Activated CD4-positive, alpha-beta T cell treated with anti-CD3 and anti-CD28 coated beads, Interleukin-2, amount 50 U/mL, for 48 hours (primary cell): ENCODE results near the gene TPD52L1.
"Not testable (repeated sequence)": the region's sequence is repeated elsewhere in the genome, so short reads cannot be mapped to it uniquely, and the experiment has no call there.

Source experiments
- DNase-seq, 2 experiments: peaks; one replicate each; pipeline ENCODE4 v3.0.0-alpha.2; 2020

The TPD52L1 gene, protein sequence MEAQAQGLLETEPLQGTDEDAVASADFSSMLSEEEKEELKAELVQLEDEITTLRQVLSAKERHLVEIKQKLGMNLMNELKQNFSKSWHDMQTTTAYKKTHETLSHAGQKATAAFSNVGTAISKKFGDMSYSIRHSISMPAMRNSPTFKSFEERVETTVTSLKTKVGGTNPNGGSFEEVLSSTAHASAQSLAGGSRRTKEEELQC

DNA sequence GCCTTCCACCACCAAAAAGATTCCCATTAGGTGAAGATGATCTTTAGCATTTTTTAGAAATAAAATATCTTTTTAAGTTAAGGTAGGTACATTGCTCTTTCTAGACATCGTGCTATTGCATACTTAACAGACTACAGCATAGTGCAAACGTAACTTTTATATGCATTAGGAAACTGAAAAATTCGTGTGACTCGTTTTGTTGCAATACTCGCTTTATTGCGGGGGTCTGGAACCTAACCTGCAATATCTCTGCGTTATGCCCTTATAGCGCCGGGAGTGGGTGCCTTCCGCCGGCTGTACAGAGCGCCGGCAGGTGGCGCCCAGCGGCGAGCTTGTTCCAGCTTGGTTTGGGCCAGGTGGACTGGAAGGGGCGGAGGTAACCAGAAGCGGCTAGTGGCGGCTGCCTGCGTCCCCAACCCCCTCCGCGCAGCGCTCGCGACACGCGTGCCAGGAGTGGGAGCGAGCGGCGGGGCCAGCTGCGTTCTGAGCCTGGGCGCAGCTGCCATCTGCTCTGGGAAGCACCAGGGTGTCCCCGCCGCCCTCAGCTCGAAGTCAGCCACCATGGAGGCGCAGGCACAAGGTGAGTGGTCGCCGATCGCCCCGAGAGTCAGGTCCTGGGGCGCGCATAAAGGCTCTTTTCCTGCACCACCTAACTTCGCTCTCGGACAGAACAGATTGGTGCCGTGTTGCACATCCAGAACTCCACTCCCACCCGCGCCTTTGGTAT, at the start of gene TPD52L1:
Gene TPD52L1 (plus strand): TSS at position 383 of the 727 bp plus-strand sequence. CDS start 179 bp downstream, at position 562.
- DNase-seq = peak; percentile 63 to 69

DNA sequence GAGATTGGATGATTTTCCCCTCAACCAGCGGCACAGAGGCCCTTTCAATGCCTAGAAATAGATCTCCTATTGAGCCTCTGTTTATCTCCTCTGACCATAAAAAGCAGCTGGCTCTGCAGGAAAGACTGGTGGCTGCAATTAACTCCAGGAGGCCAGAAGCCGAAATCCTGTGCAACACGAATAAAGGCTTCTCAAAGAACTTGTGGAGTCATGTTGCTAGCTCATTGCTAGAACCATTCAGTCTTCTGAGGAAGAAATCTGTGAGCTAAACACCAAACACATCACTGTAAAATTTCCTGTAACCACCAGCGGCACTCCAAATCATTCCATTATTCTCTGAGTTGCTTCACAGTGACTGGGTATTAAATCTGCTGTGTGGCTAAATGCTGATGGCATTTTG, 49.1 kb upstream of the TPD52L1 start:
- no peak for DNase-seq

DNA sequence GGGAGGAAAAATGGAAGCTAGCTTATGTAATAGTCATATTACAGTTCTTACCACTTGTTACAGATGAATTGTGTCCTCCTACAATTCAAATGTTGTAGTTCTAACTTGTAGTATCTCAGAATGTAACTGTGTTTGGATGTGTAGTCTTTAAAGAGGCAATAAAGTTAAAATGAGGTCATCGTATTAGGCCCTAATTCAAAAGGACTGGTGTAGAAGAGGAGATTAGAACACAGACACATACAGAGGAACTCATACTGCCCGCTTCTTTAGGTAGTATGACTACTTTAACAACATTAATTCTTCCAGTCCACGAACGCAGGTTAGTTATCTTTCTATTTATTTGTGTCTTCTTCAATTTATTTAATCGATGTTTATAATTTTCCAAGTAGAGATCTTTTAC, 46.5 kb upstream of the TPD52L1 start:
- DNase-seq = no peak

DNA sequence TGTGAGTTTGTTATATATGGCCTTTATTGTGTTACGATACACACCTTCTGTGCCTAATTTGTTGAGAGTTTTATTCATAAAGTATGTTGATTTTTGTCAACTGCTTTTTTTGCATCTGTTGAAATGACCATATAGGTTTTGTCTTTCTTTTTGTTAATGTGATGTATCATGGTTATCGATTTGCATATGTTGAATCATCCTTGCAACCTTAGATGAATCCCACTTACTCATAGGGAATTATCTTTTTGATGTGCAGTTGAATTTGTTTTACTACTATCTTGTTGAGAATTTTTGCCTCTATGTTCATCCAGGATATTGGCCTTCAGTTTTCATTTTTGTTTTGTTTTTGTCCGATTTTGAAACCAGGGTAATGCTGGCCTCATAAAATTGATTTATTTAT, 45.7 kb upstream of the TPD52L1 start:
- DNase-seq = no peak

DNA sequence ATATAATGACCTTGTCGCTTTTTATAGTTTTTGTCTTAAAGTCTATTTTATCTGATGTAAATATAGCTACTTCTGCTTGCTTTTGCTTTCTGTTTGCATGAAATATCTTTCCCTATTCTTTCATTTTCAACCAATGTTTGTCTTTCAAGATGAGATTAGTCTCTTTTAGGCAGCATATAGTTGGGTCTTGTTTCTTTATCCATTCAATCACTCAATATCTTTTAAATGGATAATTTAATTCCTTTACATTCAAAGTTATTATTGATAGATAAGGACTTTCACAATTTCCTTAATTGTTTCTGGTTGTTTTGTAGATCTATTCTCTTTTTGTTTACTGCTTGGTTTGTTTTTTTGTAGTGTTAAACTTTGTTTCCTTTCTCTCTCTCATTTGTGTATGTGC, 43.5 kb upstream of the TPD52L1 start:
- no peak for DNase-seq

DNA sequence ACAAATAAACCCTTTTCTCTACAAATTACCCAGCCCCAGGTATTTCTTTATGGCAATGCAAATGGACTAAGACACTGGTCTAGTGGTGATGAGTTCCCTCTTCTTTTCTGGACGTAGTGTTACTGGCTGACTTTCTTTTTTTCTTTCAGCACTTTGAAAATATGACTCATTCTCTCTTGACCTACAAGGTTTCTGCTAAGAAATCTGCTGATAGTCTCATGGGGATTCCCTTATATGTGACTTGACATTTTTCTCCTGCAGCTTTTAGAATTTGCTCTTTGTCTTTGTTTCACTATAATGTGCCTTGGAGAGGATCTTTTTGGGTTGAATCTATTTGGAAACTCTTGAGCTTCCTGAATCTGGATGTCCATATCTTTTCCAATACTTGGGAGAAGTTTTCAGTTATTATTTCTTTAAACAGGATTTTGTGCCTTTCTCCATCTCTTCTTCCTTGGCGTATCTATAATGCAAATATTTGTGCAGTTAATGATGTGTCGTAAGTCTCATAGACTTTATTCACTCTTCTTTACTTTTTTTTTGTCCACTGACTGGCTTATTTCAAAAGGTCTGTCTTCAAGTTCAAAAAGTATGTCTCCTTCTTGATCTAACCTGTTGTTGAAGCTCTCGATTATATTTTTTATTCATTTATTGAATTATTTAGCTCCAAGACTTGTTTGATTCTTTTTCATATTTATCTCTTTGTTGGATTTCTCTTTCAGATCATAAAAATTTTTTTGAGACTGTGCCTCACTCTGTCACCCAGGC, 42.2 kb upstream of the TPD52L1 start:
- no peak for DNase-seq

DNA sequence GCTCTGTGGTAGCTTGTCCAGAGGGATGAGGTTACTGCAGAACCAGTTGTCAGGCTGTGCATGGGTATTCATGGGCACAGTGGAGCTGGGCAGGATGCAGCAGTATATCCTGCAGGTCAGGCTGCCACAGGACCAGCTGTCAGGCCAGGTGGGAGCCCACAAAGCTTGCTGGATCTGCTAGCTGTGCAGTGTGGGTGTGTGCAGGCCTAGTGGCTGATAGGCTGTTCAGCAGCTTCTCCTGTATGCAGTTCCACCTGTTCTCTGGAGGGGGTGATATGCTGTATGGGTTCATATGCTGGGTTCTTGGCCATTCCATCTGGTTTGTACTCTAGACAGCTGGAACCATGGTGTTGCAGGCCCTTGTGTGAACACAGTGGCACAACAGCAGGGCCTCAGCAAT, 40.6 kb upstream of the TPD52L1 start:
- DNase-seq = no peak

DNA sequence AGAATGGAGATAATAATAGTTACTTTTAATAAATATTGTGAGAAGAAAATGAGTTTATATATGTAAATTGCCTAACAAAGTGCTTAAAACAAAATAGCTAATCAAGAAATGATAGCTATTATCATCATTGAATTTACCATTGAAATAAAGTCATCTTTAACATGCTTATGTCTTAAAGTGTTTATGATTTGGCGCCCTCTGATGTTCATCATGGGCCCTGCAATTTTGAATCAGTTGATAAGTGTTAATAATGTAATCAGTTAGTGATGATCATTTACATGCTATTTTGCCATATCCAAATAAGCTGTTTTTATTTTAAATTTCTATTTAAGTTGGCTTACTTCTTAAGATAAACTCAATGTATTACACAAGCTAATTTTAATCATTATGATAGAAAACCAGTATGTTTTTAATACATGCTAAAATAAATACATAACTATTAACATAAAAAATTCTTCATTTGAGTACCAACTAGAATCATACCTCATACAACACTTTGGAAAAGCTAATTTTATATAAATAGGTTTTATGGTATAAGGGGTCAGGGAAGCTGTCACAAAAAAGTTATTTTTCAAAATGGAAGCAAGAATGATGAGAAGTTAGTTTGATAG, 39.2 kb upstream of the TPD52L1 start:
- DNase-seq = peak; percentile 49 to 54

DNA sequence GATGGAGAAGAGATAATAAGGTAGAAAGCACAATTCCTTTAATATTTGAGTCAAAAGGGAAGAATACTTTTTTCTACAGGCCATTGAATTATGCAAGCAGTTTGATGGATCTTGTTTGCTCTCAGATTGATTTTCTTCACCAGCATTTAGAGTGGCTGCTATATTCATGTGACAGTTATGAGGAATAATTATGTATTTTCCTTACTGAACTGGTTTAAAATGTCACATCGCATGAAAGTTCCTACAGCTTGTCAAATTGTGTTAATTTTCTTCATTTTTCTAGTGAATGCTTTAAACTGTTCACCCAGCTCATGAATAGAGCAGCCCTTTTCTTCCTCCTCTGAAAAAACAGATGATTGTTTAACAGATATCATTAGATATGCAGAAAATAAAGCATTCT, 37.4 kb upstream of the TPD52L1 start:
- no peak for DNase-seq

DNA sequence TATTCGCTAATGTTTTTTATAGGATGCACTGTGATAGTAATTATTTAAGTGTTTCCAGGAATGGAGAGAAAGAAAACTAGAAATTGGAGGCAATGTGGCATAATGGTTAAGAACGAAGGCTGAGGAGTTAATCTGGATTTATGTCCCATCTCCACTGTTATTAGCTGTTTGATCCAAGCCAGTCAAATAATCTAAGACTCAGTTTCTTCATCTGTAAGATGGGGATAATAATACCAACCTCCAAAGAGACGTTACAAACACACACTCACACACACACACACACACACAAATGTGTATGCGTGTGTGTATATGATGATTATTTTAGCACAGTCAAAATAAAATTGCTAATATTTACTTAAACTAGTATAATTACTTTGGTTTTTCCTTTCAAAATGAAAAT, 36.9 kb upstream of the TPD52L1 start:
- DNase-seq = no peak

DNA sequence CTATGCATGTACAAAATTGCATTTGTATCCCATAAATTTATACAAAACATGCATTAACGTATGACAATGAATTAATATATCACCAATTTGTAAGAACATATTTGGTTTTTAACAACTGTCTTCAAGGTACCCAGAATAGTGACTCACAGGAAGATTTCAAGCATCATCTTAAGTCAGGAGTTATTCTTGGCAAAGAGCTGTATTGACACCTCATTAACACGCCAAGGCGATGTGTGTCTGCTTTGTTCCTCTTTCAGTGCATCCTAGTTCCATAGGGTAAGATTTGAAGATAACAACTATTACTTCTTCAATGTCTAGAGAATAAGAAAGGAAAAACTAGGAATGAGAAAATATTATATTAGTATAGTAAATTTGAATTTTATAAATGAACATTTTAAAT, 35.8 kb upstream of the TPD52L1 start:
- DNase-seq = no peak

DNA sequence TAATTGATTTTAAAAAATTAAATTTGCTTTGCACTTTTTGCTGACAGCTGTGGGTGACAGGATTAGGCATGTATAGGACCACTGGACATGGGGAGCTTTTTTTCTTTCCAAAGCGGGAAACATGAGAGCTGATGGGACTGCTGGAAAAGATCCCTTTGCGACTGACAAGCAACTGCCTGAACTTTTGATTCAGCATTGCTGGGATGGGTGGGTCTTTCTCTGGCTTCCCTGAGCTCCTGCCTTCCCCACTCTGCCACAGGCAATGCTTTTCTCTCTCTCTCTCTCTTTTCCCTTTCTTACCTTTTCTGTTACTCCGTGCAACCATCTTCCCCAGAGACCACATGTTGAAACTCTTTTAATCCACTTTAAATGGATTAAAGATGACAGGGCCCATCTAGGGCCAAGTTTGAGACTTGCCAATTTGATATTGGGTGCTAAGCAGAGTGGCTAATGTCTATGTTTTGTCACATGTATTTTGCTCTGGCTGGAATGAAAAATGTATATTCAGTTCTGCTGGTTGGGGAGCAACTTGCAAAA, 33.5 kb upstream of the TPD52L1 start:
- no peak for DNase-seq

DNA sequence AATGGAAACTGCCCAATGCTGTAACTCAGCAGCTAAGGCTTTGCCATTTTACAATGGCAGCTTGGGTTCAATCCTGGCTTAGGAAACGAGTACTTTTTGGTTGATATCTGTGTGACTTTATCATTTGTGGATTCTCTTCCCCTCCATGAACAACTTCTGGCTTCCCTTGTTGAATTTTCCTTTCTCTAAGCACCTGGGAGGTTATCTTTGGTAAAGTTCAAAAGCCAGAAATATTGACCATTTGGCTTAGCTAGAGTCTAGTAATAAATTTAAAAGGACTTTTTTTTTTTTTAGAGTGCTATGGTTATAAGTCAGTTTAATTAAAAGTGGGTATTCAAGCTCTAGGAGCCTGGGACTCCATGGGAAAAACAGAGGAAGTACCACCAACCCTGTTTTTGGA, 31.7 kb upstream of the TPD52L1 start:
- no peak for DNase-seq

DNA sequence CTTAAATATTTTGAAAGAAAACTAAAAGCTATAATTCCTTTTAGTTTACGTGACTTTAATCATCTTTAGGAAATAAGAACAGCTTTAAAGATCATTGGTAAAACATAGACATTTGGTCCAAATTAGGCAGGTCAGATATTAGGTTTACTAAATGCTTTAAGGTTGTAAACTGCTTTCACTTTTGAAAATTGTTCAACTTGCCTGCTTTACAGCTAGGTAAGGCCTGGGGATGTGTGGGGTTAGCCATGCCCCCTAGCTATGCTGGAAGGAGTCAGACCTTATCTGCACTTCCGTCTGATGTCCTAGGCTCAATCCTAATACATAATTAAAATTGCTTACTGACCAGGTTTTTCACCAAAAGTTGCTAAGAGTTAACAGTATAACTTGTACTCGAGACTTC, 30.5 kb upstream of the TPD52L1 start:
- DNase-seq = no peak

DNA sequence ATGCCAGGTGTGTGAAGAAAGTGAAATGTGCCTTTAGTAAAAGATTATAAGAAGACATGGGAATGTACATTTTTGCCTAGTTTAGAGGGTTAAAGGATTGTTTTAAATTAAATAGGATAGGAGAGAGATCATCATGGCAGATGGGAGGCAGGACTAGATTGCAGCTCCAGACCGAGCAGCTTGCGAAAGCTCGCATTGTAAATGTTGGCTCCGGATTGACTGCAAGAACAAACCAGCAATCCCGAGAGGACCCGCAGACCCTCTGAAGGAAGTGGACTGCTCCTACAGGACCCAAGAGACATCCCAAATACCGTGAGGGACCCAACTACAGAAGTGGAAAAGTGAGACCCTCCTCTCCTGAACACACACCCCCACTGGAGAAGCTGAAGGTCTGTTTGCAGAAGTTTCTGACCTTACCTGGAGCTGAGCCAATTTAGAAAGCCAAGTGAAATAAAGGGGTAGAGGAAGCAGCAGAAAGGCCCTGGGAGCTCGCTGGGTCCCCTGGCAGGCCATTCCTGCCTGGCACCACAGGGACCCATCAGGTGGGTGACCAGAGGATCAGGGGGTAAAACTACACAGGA, 30.0 kb upstream of the TPD52L1 start:
- DNase-seq = no peak

DNA sequence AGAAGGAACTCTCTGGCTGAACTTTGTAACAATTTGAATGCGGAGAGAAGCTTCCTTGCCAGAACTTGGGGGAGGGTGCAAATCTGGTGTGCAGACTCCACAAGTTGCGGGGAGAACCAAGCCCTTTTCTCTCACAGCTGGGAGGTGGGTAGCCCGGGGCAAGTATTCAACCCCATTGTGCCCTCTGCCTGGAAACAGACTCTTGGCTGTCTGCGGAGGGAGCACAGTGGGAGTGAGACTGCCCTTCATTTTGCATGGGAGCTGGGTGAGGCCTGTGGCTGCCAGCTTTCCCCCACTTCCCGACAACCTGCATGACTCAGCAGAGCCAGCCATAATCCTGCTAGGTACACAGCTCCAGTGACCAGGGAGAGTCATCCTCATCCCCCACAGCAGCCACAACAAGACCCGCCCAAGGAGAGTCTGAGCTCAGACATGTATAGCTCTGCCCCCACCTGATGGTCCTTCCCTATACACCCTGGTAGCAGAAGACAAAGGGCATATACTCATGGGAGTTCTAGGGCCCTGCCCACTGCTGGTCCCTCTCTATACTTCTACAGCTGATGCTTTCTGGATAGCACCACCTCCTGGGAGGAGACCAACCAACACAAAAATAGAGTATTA, 29.4 kb upstream of the TPD52L1 start:
- no peak for DNase-seq

DNA sequence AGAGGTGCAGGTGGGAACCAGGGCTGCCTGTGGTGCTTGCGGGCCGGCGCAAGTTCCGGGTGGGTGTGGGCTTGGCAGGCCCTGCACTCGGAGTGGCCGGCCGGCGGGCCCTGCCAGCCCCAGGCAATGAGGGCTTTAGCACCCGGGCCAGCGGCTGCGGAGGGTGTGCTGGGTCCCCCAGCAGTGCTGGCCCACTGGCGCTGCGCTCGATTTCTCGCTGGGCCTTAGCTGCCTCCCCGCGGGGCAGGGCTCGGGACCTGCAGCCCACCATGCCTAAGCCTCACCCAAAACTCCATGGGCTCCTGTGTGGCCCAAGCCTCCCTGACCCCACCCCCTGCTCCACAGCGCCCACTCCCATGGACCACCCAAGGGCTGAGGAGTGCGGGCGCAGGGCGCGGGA, 27.7 kb upstream of the TPD52L1 start:
- DNase-seq = not testable (repeated sequence)

DNA sequence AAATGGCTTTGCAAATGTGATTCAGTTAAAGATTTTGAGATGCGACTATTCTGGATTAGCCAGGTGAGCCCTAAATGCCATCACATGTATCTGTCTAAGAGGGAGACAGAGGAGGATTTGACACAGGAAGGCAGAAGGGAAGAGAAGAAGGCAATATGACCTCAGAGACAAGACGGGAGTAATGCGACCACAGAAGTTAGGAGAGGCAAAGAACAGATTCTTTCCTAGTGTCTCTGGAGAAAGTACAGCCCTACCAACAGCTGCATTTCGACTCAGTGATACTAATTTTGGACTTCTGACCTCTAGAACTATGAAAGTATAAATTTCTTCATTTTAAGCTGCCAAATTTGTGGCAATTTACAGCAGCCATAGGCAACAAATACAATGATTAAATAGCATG, 24.2 kb upstream of the TPD52L1 start:
- no peak for DNase-seq

DNA sequence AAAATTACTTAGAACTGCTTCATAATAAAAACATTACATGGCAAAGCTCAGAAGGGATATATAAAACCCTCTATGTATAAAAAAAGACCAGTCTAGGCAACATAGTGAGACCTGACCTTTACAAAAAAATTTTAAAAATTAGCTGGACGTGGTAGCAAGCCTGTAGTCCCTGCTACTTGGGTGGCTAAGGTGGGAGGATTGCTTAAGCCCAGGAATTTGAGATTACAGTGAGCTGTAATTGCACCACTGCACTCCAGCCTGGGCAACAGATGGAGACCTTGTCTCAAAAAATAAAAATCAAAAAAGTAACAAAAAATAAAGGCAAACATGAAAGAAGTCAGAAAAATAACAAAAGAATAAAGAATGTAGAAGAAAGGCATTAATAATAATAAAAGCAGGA, 21.5 kb upstream of the TPD52L1 start:
- no peak for DNase-seq

DNA sequence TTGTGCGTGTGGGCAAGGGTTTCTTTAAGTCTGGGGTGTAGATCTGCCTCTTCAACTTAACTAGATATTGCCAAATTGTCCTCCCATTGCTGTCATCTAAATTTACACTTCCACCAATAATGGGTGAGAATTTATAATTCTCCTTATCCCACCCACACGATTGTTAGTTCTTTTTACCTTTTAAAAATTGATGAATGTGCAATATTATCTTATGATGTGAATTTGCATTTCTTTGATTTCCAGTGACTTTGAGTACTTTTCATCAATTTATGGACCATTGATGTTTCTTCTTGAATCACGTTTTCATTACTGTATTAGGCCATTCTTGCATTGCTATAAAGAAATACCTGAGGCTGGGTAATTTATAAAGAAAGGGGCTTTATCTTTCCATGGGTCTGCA, 17.2 kb upstream of the TPD52L1 start:
- no peak for DNase-seq

DNA sequence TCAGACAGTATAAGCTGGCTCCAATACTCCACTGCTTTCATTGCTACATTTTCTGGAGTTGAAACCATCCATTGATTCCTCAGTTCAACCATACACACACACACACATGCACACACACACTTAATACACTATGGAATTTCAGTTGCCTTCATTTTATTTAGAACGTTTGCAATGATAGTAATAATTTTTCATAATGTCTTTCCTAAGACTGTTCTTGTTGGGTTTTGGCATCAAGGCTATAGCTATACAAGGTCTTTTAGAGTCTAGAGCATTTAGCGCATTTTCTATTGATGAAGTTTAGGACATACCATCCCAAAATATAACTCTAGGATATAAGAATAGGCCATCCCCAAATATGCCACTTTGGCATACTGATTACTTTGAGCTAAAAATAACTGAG, 15.5 kb upstream of the TPD52L1 start:
- DNase-seq = no peak

DNA sequence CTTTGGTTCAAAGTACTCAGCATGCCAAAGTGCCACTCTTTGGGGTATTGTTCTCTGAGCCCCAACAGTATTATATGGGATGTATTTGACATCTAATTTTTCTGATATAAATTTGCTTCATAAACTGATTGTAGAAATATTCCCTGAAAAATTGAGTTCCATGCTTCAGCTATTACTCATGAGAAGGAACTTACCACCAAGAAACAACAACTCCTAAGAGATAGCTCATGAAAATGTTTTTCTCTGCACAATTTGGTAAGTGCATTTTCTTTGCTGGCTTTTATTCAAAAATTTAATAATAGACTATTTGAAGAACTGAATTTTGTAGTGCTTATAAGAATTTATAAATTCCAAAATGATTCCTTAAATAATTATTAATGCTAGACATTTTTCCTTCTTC, 12.8 kb upstream of the TPD52L1 start:
- DNase-seq = no peak

DNA sequence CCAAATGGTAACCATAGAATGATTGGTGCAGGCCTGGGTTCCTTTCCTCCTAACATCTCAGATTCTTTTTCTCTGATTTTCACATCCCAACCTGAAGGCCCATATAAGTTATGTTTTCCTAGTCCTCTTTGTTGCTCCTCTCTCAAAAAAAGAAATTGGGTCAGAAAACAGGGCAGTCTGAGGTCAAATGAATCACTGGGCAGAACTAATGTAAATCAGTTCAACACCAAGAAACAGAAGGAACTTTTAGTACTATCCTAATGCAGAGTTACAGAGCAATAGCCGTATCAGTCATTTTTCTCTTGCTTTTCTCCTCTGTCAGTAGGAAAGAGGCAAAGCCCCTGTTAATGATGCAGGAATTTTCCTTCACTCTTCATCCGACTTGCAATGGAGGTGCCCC, 11.0 kb upstream of the TPD52L1 start:
- no peak for DNase-seq
